ENCODE results near the gene SLC25A21.

DNA sequence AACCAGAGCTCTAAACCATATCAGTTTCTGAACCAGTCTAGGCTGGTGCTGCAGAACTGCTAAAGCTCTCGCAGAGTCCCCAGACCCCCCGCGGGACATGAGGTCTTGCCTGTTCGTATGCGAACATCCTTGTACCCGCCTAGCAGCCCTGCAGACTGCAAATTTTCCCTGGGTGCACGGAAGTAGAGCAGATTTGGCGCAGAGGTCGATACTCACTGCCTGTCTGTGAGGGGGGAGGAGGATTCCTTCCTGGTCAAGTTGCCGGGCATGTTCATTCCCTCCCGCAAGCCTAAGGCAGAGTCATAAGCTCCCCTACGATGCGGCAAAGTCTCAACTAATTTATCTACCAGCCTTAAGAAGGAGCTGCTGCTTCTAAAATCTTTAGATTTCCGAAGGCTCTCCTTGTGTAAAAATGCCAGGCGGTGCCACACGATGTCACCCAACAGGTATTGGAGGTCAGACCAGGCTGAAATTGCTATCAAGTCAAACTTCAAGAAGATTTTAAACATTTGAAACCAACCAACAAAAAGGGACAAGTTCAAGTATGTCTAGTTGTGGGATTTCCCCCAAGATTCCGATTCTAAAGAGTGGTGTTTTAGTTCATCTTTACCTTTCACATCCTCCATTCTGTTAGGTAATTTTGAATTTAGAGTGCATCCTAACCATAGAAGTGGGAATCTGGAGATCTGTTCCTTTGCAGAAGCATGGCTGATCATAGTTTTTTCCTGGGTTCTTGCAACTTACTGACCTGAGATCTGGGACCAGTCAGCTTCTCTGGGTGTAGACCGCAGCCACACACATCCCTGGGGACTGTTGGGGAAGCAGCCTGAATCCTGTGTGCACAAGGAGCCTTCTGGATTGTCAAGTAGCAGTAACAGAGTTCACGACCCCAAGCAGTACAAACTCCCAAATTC, 512.3 kb downstream of the SLC25A21 start:
- TF ChIP-seq POLR2AphosphoS5 (IDR thresholded peaks at IDR 0.05; ENCODE audit: borderline replicate concordance, low read depth, low read length) = no peak
- no peak for TF ChIP-seq FOXP2 (optimal IDR thresholded peaks at IDR 0.05; ENCODE audit: control extremely low read depth, extremely low read length, insufficient read depth)
- TF ChIP-seq EZH2 (IDR thresholded peaks at IDR 0.05) = no peak

Measured in SK-N-MC (cell line).